HG02973 (cell line): Measurements from ENCODE around the gene MRGPRG.
"Not testable (repeated sequence)": the region's sequence is repeated elsewhere in the genome, so short reads cannot be mapped to it uniquely, and the experiment has no call there.

Experiments used
- ATAC-seq: cut with Tn5 transposase; IDR thresholded peaks from one replicate; pipeline ENCODE4 v1.9.1; 2021; ENCODE audit warnings: moderate library complexity; ENCODE audit not compliant: unreplicated experiment

Gene MRGPRG

GRCh38 chr11:3177931-3178330, 40.7 kb downstream of the MRGPRG start:
- no peak for ATAC-seq

DNA sequence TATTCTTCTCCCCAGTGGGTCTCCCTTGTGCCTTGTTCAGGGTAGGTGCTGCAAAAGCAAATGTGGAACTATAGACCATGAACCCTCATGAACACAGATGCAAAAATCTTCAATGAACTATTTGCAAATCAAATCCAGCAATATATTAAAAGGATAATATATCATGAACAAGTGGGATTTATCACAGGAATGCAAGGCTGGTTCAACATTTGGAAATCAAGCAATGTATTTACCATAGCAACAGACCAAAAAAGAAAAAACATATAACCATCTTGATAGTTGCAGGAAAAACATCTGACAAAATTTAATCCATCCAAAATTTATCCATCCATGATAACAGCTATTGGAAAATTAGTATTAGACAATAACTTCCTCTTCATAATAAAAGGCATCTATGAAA, 42.1 kb downstream of the MRGPRG start:
- no peak for ATAC-seq

DNA sequence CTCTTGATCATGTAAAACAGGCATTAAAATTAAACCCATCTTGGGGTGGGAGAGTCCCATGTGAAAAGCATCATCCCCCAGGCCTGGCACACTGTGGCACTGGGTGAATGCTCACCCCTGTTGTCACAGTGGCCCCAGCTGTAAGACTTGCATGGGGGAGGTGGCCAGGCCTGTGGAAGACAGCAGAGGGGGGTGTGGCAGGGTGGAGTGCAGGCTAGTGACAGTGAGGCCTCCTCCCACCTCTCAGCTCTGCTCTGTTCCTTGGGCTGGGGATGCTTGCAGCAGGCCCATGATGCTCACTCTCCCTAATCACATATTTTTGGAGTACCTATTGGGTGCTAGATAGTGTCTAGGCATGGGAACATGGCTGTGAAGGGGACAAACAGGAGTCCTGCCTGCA, 43.4 kb downstream of the MRGPRG start:
- ATAC-seq: no peak

- ATAC-seq: no peak
Observed at GRCh38 chr11:3174387-3174786, 44.2 kb downstream of the MRGPRG start.

- no peak for ATAC-seq
Observed at GRCh38 chr11:3173795-3174194, 44.8 kb downstream of the MRGPRG start.

- ATAC-seq: no peak
Observed at GRCh38 chr11:3171931-3172560, 46.6 kb downstream of the MRGPRG start.

DNA sequence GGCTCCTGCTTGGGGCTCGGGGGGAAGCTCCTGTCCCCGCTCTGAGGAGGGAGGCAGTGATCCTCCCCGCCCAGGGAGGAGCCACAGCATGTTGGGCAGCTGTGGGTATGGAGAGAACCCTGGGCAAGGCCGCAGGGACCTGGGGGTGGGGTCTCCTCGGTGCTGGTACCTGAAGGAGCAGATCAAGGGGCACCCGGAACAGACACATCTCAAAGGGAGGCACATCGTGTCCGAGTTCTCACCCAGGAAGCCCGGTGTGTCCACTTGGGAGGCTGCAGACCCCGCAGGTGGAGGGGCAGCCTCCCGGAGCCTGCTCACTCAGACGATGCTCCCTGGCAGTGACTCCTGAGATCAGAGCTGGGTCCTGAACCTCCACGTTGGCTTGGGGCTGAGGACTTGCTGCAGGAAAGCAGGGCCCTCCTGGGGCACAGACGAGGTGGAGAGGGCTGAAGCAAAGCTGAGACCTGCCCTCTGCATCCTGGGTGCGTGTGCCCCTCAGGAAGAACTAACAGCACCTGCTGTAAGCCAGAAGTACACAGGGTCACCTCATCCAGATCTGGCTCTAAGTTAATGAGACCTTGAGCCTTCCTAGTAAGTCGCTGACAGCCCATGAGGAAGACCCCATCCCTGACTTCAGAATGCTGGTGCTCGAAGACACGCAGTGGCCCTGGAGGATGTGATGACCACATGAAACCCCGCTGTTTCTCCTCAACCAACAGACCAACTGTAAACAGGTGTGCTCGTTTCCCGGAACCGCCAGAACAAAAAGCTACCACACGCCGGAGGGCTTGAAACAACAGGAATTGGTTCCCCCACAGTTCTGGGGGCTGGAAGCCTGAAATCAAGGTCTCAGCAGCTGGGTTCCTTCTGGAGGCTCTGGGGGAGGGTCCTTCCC, 47.6 kb downstream of the MRGPRG start:
- ATAC-seq: no peak

DNA sequence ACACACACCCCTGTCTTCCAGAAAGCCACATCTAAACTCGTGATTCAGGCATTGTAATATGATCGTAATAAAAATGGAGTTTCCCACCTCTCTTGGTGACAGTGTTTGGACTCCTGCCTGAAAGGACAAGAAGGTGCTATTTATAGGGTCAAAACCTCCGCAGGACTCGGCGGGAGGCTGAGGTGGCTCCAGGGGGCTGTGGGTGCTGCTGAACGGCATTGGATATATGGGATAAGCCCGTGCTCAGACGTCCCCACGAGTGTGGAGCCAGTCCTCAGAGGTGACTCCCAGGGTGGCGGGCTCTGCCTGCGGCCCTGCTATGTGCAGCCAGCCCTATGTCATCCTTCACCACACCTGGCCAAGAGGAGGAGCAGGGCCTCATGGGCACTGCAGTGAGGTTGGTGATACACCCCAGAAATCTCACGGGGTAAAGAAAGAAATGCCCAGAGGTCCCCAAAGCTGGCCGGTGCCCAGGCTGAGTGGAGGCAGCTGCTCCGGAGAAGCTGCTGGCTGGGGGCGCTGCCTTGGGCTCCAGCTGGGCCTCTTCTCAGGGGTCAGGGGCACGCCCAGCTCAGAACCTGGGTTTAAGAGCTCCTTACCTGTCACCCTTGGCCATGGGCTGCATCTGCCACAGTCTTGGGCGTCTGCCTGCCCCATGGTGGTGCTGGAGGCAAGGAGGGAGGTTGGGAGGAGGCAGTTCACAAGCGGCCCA, 48.4 kb downstream of the MRGPRG start:
- ATAC-seq: no peak

DNA sequence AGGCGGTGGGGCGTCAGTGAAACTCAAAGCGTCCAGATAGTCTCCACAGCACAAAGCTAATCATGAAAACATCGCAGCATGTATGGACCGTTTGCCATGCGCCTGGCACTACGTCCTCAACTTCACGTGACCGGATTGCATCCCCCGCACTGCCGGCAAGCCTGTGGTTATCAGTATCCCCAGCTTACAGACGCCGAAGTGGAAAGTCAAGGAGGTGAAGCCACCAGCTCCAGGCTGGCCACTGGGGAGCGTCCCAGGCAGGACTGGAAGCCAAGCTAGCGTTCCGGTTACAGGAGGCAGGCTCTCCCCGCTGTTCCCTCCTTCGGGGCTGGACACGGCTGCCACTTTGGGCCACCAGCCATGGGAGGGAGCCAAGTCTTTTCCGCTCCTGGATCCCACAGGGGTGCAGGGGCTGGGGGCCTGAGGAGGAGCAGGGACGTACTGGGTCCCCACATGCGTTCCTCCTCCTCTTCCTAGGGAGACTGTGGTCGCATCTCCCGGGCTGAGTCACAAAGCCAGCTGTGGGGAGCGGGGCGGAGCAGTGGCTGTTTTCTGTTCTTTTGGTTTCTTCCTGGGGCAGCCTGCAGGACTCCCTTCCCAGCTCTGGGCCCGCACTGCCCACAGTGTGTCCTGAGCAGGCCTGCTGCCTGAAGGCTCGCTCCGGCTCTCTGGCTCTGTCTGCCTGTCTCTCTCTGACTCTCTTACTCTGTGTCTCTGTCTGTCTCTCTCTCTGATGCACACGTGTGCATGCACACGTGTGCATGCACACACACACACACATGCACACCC, 49.2 kb downstream of the MRGPRG start:
- no peak for ATAC-seq

GRCh38 chr11:3168742-3169254, 49.8 kb downstream of the MRGPRG start:
- not testable (repeated sequence) for ATAC-seq
